Aorta (tissue), 4 donors: ENCODE measurements around the gene FKBP1A. TPM values are rescaled to one million over a fixed set of nuclear protein-coding genes. Genes with fewer than 3 reads are reported as not detected.

Experiments used
- polyA plus RNA-seq, 2 donors: library from polyadenylated mRNA; stranded (reverse); fragments of 200-250 nt; gene quantifications; one replicate each; pipeline ENCODE4 v1.2.3, GENCODE V29; 2013
- total RNA-seq, 2 donors: library from RNA; stranded (reverse); fragmentation: NEBNext Ultra II Directional; extraction: Animal tissue kit (Norgen Biotek cat#: 25700); gene quantifications; one replicate each; pipeline ENCODE4 v1.2.1, GENCODE V29; 2021
- donor health status: healthy with polysubstance abuse.
- donor health status: Bipolar disorder and iron deficiency.
- donor health status: DM: no; HTN: no; CAD: no.
- donor health status: DM: yes; HTN: yes; CAD: no.

Gene FKBP1A
- total and polyA plus RNA-seq, 4 donors: 105 to 273 (median 226) TPM

Other genes starting within 250 kb of the FKBP1A start
- gene TMEM74B, start 208.1 kb downstream of the FKBP1A start, total RNA-seq: 1 to 10 TPM in 1 of 2 donors, under 1 TPM in 1; 0.71 to 3.8 TPM
- gene TMEM74B, start 208.1 kb downstream of the FKBP1A start, polyA plus RNA-seq: 1 to 10 TPM in 1 of 2 donors, not detected in 1; 1.9 TPM
- gene C20orf202, start 189.6 kb downstream of the FKBP1A start, total RNA-seq: under 1 TPM in 1 of 2 donors, not detected in 1; 0.54 TPM
- under 1 TPM; 0.26 to 0.88 TPM for gene C20orf202, start 189.6 kb downstream of the FKBP1A start, polyA plus RNA-seq
- not detected for gene RAD21L1, start 167.0 kb downstream of the FKBP1A start, total RNA-seq
- gene RAD21L1, start 167.0 kb downstream of the FKBP1A start, polyA plus RNA-seq: not detected
- 1 to 10 TPM; 4.9 to 6.2 TPM for gene SNPH, start 126.8 kb downstream of the FKBP1A start, total RNA-seq
- gene SNPH, start 126.8 kb downstream of the FKBP1A start, polyA plus RNA-seq: 1 to 10 TPM; 1.3 to 6.8 TPM
- gene SDCBP2, start 63.9 kb downstream of the FKBP1A start, total RNA-seq: 1 to 10 TPM; 5.3 to 6.9 TPM
- gene SDCBP2, start 63.9 kb downstream of the FKBP1A start, polyA plus RNA-seq: 10 to 100 TPM in 1 of 2 donors, 1 to 10 TPM in 1; 4.0 to 63.4 TPM
- gene NSFL1C, start 73.8 kb upstream of the FKBP1A start, total RNA-seq: 10 to 100 TPM; 61.3 to 71.3 TPM
- 10 to 100 TPM; 35.6 to 59.7 TPM for gene NSFL1C, start 73.8 kb upstream of the FKBP1A start, polyA plus RNA-seq
- gene SIRPB2, start 98.4 kb upstream of the FKBP1A start, total RNA-seq: 10 to 100 TPM; 12.9 to 27.3 TPM
- 1 to 10 TPM in 1 of 2 donors, under 1 TPM in 1; 1.00 to 4.1 TPM for gene SIRPB2, start 98.4 kb upstream of the FKBP1A start, polyA plus RNA-seq
- gene SIRPD, start 164.7 kb upstream of the FKBP1A start, total RNA-seq: under 1 TPM; 0.30 to 0.42 TPM
- not detected for gene SIRPD, start 164.7 kb upstream of the FKBP1A start, polyA plus RNA-seq
- 1 to 10 TPM; 1.8 to 3.1 TPM for gene SIRPB1, start 227.0 kb upstream of the FKBP1A start, total RNA-seq
- gene SIRPB1, start 227.0 kb upstream of the FKBP1A start, polyA plus RNA-seq: 1 to 10 TPM in 1 of 2 donors, under 1 TPM in 1; 0.36 to 1.6 TPM